GM18526 (cell line): Measurements from ENCODE around the gene PARP1.

Experiments
- POLR2A ChIP-seq: IDR thresholded peaks from 3 replicates; pipeline ENCODE4 v1.6.1; 2011; ENCODE audit not compliant: insufficient read length; ENCODE audit errors: extremely low read depth

PARP1 gene

GRCh38 chr1:226433341-226433720 lies 25.4 kb upstream of the PARP1 start:
- no peak for TF ChIP-seq POLR2A

DNA sequence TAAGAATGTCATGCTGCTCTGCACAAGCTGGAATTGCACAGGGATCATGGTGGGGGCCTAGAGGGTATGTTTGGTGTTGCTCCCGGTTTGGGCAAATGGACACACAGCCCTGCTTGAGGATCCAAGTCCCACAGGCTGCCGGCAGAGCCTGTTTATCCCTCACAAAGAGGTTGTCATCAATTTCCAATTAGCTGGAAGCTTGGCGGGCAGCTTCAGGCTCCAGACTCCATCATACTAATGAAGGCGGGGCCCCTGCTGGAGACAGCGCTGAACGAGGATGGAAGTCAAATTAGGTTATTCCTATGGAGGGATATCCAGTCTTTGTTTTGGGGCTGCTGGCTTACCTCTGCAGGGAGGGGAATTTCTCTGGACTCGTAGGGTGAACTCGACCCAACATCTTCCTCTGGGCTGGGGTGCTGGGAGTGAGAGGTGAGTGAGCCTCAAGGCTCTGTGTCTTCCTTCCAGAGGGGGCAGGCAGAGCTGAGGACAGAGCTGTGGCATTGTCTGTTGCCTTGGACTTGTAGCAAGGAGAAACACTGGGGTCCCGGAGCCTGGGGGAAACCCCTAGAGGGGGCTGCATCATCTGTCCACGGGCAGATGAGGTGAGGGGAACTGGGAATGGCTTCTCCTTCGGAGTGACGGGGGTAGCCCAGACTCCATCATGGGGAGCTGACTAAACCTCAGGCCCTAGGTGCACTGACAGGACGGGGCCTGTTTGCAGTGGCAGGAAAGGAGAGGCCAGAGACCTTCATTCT lies 24.9 kb upstream of the PARP1 start:
- TF ChIP-seq POLR2A = no peak

DNA sequence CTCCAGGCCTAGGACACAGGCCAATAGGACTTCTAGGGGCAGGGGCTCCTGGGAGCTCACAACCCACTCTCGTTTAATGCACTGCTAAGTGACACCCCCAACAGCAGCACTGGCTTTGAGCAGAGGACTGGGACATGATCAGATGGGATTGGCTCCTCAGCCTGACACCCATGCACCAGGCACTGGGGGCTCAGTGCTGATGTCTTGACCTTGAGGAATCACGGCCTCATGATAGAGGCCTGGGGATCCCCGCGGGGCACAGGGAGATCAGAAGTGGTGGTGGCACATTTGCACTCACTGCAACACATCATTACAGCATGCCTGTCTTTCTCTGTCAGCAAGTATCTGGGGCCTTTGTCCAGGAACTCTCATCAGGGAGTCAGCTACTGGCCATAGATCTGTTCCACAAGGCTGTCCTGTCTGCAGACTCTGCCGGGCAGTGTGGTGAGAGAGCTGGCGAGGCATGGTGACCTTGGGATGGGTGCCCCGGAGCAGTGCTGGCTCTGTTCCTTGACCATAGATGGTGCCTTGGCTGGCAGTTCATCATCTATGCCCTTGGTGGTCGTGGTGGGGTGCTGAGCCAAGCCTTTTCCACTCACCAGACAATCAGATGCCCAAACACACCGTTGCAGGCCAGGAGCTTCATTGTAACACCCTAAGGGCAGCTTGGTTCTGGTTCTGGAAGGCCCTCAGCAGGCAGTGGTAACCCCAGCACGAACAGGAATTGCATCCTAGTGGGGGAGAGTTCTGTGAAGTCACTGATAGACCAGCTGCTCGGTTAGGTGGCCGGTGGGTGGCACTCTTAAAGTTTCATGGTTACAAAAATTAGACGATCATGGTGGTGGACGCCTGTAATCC lies 22.2 kb upstream of the PARP1 start:
- no peak for TF ChIP-seq POLR2A

DNA sequence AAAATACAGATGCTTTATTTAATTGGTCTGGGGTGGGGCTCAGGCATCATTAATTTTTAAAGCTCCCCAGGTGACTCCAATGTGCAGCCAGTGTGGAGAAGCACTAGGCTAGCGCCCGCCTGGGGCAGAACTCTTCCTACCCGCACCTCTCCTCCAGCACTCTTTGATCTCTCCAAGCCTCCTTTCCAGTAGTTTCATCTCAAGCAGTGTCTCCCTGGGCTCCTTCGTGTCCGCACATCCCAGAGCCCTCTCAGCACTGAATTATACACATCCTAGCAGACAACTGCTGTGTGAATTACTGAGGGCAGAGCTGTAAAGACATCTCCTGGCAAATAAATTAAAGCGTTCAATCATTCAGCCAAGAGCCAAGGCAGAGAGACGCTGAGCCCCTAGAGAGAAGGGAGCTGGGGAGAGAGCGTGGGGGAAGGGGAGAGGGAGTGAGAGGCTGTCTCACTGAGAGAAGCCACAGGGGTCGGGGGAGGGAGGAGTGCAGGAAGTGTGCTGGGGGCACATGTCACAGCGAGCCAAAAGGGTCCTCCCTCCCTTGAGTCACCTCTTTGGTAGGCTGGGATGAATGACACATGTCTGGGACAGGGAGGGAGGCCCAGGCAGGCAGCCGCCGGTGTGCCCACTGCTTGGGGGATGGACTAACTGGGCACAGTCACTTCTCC lies 21.0 kb upstream of the PARP1 start:
- no peak for TF ChIP-seq POLR2A

DNA sequence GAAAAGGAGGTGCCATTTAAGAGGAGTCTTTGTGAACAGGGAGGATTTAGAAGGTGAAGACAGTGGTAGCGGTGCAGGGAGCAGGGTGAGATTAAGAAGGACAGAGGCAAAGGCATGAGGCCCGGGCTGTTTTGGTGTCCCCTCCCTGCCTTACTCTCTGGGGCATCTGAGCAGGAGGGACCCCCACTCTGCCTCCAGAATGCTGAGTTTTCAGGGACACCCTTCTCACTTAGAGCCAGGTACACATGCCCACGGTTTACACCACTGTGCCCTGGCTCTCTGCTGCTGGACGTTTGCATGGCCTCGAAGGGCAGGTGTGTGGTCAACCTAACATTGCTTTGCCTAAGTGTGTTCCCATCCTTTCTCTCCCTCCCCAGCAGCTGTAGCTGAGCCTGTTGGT lies 20.5 kb upstream of the PARP1 start:
- no peak for TF ChIP-seq POLR2A

DNA sequence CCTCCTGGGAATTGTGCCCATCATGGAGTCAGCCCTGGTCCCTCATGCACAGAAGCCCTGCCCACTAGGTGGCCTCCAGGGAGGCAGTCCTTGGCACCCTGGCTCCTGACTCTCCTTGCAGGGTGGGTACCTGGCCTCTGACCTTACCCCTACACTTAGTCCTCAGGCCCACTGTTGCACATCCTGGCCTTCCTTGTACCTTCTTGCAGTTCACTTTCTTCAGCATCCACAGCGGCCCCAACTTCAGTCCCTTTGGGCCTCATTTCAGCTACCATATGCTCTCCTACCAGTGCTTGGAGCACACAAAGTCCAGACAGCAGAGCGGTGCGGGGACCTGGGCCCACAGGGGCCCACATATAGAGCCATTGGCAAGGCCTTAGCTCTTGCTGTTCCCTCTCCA lies 19.2 kb upstream of the PARP1 start:
- no peak for TF ChIP-seq POLR2A

DNA sequence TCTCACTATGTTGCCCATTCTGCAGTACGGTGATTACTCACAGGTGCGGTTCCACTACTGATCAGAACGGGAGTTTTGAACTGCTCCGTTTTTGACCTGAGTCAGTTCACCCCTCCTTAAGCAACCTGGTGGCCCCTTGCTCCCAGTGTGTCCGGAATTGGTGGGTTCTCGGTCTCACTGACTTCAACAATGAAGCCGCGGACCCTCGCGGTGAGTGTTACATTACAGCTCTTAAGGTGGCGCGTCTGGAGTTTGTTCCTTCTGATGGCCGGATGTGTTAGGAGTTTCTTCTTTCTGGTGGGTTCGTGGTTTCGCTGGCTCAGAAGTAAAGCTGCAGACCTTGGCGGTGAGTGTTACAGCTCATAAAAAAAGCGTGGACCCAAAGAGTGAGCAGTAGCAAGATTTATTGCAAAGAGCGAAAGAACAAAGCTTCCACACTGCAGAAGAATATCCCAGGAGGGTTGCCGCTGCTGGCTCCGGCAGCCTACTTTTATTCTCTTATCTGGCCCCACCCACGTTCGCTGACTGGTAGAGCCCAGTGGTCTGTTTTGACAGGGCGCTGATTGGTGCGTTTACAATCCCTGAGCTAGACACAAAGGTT lies 17.6 kb upstream of the PARP1 start:
- TF ChIP-seq POLR2A = no peak

DNA sequence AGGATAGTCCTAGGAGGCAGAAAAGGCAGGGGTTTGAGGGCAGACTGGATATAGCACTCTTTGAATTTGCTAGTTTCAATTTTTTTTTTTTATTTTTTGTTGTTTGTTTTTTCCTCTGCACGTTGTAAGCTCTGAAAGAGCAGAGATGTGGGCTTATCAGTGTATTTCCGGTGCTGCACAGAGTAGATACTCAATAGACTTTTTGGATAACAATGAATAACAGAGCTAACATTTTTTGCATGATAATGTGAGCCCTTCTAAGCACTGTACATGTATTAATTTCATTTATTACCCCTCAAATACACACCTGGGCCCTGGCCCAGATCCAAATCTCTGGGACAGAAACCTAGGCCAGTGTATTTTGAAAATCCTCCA lies 17.1 kb upstream of the PARP1 start:
- TF ChIP-seq POLR2A = no peak

- no peak for TF ChIP-seq POLR2A
These were observed 16.5 kb upstream of the PARP1 start for GRCh38 chr1:226424221-226425003.

DNA sequence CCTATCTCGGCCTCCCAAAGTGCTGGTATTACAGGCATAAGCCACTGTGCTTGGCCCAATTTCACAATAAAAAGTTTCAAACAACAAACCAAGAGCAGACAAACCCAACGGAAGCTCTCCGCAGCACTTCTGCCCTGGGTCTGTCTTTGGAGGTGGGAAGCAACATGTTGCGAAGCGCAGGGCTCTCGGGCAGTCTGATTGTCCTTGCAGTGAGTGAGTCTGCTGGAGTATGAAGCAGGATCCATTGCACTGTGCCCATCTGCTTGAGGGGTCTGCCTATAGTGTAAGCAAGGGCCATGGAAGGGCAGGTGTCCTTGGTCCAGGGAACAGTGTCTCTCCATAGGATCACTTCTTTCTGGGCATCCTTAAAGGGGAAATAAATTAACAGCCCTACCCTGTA lies 14.6 kb upstream of the PARP1 start:
- TF ChIP-seq POLR2A = no peak

DNA sequence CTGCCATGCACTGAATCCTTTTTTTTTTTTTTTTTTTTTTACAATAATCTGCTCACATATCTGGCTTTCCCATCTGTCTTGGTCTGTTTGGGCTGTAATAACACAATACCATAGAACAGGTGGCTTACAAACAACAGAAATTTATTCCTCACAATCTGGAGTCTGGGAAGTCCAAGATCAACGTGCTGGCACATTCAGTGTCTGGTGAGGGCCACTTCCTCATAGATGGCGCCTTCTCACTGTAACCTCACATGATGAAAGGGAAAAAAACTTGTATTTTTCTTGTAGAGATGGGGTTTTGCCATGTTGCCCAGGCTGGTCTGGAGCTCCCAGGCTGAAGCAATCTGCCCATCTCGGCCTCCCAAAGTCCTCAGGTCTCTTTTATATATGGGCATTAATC lies 13.0 kb upstream of the PARP1 start:
- TF ChIP-seq POLR2A = no peak

GRCh38 chr1:226420328-226420727 lies 12.4 kb upstream of the PARP1 start:
- no peak for TF ChIP-seq POLR2A

GRCh38 chr1:226419284-226420029 lies 11.6 kb upstream of the PARP1 start:
- no peak for TF ChIP-seq POLR2A
